KOPT-K1 (cell line): ENCODE measurements around the gene FAM20C.
"Not testable (repeated sequence)": the region's sequence is repeated elsewhere in the genome, so short reads cannot be mapped to it uniquely, and the experiment has no call there.

Experiments
- H3K27ac ChIP-seq: fragments of 200-600 bp; sonication (generic); 2 replicates; pipeline ENCODE4 v1.5.1; 2016; ENCODE audit warnings: antibody characterized with exemption, mild to moderate bottlenecking, low read depth, low read length; ENCODE audit not compliant: poor library complexity, severe bottlenecking
- H3K36me3 ChIP-seq: fragments of 200-600 bp; sonication (generic); 2 replicates; pipeline ENCODE4 v1.5.1; 2017; ENCODE audit warnings: antibody characterized with exemption, mild to moderate bottlenecking, low read length, moderate library complexity; ENCODE audit not compliant: insufficient read depth
- H3K9me3 ChIP-seq: fragments of 200-600 bp; sonication (generic); 2 replicates; pipeline ENCODE4 v1.5.1; 2017; ENCODE audit warnings: antibody characterized with exemption, low read length, mild to moderate bottlenecking; ENCODE audit not compliant: insufficient read depth, poor library complexity, severe bottlenecking

FAM20C gene

DNA sequence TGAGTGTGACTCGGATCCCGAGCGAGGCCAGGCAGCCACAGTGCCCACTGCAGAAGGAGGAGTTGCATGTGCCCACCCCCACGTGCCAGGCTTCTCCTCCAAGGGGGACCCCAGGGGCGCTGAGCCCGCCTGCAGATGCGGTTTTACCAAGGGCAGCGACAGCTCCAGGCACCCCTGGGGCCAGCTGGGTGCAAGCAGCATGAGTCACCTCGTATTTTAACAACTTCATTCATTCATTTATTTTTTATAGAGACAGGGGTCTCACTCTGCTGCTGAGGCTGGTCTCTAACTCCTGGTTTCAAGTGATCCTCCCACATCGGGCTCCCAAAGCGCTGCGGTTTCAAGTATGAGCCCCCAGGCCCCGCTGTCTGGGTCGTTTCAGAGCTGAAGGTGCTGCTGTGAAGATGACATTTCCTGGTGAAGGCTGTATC is 96.3 kb downstream of the FAM20C start:
- H3K9me3 ChIP-seq: no peaks in the 10 kb centered on the region
- no peak overlapping the region for H3K27ac ChIP-seq
- H3K36me3 ChIP-seq: no peaks in the 10 kb centered on the region

DNA sequence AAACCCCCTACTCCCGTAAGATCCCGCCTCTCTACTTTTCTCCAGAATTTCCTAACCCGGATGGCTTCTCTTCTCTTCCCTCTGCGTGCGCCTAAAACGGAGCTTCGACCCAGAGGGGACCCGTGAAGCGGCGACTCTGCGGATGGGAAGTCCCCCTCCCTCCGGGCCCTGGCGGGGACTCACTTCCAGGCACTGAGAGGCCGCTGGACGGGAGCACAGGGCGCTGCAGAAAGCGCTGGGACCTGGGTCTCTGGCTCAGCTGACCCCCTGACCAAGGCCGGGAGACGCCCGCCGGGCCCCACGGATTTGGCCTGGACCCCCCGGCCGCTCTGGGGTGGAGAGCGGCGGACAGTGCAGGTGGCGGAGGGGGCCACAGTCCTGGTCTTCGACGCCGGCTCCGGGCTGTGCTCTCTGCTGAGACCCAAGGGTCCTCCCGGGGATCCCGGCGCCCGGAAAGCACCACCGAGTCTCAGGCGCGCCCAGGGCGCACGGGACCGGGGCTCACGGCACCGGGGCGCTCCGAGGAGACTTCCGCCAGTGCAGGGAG is 96.9 kb downstream of the FAM20C start:
- H3K9me3 ChIP-seq: no peaks in the 10 kb centered on the region
- H3K36me3 ChIP-seq: no peaks in the 10 kb centered on the region
- no peak overlapping the region for H3K27ac ChIP-seq

DNA sequence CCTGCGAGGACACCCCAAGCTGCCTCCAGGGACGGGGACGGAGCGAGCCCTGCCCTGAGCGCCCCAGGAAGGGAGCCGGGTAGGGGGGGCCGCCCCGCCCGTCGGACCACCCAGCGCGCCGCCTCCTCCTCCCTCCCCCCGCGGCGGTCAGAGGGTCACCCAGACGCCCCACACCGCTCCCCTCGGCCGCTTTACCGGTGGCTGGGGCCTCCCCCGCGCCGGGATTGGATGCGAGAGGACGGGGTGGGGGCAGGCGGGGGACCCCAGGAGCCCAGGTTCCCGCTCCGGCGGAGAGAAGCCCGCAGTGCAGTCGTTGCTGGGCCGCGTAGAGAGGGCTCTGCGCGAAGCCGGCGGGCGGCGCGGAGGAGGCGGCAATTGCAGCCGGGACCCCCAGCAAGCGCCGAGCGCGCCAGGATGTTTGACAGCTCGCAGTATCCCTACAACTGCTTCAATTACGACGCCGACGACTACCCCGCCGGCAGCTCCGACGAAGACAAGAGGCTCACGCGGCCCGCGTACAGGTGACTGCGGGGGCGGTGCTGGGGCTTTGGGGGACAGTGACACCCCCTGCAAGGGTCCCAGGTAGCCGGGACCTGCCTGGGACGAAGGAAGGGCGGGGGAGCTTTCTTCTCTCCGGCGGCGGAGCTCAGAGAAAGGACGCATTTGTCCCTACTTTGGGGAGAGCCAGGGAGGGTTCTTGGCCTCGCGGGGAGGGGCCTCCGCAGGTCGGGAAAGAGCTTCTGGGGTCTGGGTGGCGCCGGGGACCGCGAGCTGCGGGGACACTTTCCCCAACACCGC is 97.6 kb downstream of the FAM20C start, which contains the start of gene FOXL3:
Gene FOXL3, plus strand, starts transcription at position 415 of the 798 bp plus-strand sequence. Its CDS starts 0 bp downstream, at position 415.
- Histone ChIP-seq H3K9me3 (no peaks in the 10 kb centered on the region), H3K27ac (no peak within 1 kb of the TSS), H3K36me3 (no peaks in the 10 kb centered on the region)

DNA sequence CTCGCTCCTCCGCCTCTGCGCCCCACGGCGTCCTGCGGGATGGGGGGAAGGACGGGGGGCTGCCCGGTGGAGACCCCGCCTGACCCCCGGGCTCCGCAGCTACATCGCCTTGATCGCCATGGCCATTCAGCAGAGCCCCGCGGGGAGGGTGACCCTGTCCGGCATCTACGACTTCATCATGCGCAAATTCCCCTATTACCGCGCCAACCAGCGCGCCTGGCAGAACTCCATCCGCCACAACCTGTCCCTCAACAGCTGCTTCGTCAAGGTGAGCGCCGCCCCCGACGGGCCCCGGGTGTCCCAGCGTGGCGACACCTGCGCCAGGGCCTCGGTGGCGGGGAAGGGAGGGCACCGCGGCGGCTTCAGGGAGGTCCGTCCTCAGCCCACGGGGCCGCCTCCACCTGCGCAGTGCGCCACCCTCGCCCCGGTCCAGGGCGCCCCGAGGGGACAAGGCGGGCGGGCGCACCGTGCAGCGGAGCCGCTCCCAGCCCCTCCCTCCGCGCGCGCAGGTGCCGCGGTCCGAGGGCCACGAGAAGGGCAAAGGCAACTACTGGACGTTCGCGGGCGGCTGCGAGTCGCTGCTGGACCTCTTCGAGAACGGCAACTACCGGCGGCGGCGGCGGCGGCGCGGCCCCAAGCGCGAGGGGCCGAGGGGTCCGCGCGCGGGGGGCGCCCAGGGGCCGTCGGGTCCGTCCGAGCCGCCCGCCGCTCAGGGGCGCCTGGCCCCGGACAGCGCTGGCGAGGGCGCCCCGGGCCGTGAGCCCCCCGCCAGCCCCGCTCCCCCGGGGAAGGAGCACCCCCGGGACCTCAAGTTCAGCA is 98.4 kb downstream of the FAM20C start:
- no peaks in the 10 kb centered on the region for H3K9me3 ChIP-seq

DNA sequence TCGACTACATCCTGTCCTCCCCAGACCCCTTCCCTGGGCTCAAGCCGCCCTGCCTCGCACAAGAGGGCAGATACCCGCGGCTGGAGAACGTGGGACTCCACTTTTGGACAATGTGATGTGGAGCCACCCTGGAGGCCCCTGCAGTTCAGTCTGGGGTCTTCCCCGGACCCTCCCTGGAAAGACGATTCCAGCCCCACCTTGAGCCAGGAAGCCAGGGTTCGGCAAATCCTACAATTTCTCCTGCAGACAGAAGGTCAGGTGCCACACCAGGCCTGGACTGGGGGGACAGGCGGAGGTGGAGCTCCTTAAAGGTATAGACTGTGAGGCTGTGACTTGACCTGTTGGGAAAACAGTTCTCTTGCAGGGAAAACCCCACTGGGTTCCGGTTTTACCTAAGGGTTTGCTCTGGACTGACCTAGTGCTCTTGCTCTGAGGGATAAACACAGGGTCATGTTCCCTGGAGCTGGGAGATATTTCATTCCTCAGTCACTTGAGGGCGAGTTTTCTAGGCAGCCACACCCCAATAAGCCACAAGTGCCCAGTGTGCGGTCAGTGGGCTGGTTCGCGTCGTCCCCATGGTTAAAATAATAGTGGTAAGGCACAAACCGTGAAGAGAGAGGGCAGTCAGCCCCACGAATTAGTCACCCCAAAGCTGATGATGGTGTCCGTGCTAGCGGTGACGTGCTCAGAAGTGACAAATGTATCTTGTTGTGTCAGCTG is 99.2 kb downstream of the FAM20C start:
- no peak overlapping the region for H3K27ac ChIP-seq
- H3K36me3 ChIP-seq: no peaks in the 10 kb centered on the region
- H3K9me3 ChIP-seq: no peaks in the 10 kb centered on the region

More for the DNA sequence above, 98.4 kb downstream of the FAM20C start:
- no peaks in the 10 kb centered on the region for H3K36me3 ChIP-seq
- H3K27ac ChIP-seq: no peak overlapping the region

DNA sequence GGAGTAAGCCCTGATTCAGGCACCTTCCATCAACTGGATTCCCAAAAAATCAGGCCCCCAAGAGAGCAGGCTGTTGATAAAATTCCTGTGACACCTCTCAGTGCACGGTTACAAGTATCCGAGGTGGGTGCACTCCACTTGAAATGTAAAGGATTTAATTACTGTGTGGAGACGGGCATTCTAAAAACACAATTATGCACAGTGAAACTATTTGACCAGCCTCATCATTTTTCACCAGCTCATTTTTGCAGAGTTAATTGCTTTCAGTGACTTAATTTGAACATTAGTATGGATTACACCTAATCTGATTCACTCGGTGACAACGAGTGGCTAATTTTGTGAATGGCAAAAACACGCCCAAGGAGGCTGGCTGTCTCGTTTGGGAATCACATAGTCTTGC is 99.9 kb downstream of the FAM20C start:
- no peaks in the 10 kb centered on the region for H3K36me3 ChIP-seq
- H3K27ac ChIP-seq: no peak overlapping the region
- H3K9me3 ChIP-seq: no peaks in the 10 kb centered on the region

DNA sequence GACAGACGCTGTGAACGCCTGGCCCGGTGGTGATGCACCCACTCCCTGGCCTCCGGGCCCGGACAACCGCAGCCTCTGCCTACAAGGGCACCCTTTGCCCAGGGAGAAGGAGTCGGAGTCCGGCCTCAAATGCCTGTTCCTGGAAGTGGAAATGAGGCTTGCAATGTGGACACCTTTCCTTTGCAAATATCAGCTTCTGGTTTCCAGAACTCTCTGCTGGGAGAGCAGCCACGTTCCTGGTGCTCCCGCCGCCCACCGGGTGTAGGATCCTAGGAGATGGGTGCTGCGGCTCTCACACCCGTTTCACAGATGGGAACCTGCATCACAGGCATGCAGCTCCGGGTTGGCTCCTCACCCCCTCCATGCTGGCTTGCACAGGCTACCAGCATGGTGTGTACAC is 100.5 kb downstream of the FAM20C start:
- Histone ChIP-seq H3K9me3 (no peaks in the 10 kb centered on the region), H3K27ac (no peak overlapping the region), H3K36me3 (no peaks in the 10 kb centered on the region)

DNA sequence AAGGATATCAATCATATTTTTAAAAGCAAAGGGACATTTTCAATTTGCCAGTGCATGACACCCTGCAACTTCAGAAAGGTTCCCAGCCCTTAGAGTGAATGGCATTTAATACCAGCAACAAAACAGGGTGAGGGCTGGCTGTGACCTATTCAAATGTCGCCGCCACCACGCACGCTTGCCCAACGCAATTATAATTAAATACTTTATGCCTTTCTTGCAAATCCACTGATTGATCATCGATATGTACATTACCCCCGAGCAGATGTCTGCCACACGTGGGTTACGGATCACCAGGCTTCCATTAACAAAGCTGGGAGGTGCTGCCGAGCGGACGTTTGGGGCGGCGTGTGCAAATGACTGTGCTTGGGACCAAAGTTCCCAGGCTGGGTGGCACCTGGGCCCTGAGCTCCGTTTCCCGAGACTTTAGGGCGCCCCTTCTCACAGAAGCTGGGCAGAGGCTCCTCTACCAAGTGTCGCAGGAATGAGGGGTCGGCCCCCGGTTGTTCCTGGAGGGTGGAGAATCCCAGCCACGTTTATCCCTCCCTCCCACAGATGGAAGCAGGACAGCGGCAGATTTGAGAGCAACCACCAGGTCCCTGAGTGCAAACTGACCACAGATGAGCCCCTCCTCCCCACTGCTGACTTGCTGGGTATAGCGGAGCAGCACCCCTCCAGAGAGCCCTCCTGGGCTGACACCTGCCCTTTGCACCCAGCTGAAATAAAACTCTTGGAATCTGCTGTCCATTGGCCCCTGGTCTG is 101.5 kb downstream of the FAM20C start:
- no peak overlapping the region for H3K27ac ChIP-seq
- no peaks in the 10 kb centered on the region for H3K9me3 ChIP-seq
- no peaks in the 10 kb centered on the region for H3K36me3 ChIP-seq

DNA sequence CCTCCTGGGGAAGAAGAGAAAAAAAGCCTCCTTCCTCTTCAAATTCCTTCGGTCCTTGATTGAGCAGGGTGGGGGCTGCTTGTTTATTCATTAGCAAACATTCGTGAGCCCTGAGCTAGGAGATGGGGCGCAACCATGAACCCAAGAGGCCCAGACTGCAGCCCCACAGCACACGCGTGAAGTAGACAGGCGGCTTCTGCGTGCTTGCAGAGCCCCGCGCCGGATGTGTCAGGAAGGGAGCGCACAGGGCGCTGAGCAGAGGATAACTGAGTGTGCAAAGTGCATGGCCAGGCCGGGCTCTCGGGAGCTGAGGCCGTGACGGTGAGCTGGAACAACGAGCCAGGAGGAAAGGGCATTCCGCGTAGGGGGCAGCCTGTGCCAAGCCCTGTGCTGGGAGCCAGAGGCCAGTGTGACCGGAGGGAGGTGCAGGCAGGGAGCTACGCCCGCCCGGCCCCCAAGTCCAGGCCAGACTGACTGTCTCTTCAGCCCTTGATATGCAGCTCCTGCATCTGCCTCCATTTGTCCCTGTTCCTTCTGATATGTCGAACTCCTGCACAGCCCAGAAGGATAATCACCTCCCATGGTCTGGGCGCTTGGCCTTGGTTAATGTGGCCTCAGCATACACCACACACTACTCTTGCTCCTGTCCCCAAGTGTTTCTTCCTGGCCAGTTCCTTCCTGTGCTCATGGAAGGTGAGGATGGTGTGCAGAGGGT is 102.2 kb downstream of the FAM20C start:
- H3K9me3 ChIP-seq: no peaks in the 10 kb centered on the region
- H3K27ac ChIP-seq: no peak overlapping the region
- H3K36me3 ChIP-seq: no peaks in the 10 kb centered on the region

DNA sequence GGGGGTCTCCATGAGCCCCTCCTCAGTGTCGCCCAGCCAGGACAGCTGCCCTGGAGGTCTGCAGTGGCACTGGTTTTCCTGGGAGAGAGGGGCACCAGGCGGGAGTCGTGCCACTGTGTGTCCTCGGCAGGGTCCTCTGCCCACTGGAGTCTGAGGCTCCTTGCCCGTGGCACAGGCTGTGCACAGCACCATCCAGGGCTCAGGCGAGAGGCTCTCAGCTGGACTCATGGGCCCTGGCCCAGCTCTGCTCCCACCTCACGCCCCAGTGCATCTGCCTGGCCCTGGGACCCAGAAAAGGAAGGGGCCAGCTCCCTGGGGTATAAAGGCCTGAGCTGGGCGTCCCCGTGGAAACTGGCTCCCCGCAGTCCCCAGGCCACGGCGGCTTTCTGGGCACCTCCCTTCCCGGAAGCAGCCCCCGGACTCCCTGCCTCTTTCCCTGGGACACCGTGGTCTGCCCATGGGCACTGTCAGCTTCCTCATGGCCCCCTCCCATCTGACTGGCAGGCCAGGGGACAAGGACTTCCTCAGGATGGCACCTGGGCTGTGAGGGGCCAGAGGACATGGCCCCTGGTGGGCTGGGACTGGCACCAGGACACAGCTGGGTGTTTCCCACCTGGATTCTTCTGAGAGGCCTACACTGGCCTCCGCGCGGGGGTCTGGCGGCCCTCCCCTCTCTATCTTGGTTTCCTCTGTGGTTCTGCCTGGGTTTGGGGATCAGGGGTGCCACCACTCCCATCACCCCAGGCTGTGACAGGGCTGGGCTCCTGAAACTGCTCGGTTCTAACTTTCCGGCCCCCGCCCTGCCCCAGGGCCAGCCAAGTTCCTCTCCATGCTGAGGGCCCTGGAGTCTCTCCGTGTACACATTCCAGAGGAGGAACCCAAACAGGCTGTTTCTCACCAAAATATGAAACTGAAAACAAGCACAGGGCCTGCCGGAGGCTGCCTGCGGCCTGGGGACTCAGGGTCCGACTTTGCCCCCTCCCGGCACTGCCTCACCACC is 103.1 kb downstream of the FAM20C start:
- H3K9me3 ChIP-seq: no peaks in the 10 kb centered on the region
- H3K27ac ChIP-seq: no peak overlapping the region
- no peaks in the 10 kb centered on the region for H3K36me3 ChIP-seq

DNA sequence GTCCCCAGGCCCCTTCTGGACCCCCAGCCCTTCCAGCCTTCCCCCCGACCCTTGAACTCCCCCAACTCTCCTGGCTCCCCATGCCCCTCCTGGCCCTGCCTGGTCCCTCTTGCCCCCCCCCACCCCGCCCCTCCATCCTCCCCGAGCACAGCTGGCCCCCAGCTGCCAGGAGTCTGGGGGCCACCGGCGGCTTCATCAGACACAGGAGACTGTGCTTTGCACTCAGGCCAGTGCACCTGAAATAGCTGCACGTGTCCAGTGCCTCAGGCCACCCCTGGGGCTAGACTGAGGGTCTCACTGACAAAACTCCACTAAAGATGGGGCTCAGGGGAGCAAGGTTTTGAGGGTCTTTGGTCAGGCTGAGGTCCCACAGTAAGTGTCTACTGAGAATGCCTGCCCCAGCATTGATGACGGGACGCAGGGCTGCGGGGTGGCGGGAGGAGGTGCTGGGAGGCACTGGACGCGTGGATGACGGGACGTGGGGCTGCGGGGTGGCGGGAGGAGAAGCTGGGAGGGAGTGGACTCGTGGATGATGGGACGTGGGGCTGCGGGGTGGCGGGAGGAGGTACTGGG is 104.1 kb downstream of the FAM20C start:
- Histone ChIP-seq H3K27ac (no peak overlapping the region), H3K36me3 (no peaks in the 10 kb centered on the region), H3K9me3 (no peaks in the 10 kb centered on the region)

DNA sequence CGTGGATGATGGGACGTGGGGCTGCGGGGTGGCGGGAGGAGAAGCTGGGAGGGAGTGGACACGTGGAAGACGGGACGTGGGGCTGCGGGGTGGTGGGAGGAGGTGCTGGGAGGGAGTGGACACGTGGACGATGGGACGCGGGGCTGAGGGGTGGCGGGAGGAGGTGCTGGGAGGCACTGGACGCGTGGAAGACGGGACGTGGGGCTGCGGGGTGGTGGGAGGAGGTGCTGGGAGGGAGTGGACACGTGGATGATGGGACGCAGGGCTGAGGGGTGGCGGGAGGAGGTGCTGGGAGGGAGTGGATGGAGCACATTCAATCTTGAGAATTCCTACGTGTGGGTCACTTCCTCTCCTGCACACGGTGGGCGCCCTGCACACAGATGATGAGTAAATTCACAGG is 104.8 kb downstream of the FAM20C start:
- not testable (repeated sequence) for H3K27ac ChIP-seq, H3K9me3 ChIP-seq, H3K36me3 ChIP-seq
